Measurements from ENCODE around the gene KCNJ8.

DNA sequence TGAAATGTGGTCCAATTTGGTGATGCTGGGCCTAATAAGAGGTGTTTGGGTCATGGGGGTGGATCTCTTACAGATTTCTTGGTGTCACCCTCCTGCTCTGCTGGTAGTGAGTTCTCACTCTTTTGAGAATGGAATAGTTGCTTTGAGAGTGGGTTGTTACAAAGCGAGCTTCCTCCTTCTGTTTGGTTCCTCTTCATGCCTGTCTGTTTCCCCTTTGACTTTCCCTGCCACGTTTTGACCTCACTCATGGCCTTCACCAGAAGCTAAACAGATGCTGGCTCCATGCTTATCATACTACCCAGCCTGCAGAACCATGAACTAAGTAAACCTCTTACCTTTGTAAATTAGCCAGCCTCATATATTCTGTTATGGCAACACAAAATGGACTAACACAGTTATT lies 59.1 kb downstream of the KCNJ8 start:
- TF ChIP-seq HDAC6 (IDR thresholded peaks at IDR 0.05; ENCODE audit: unreplicated experiment), result no peak
- no peak for TF ChIP-seq EGR1 (IDR thresholded peaks at IDR 0.05; ENCODE audit: borderline replicate concordance in 1 of 2, low read depth in 2 of 2, low read length in 2 of 2)
- TF ChIP-seq TCF12 (IDR thresholded peaks at IDR 0.05; ENCODE audit: low read depth, low read length), result no peak
- TF ChIP-seq, protein P1, sequence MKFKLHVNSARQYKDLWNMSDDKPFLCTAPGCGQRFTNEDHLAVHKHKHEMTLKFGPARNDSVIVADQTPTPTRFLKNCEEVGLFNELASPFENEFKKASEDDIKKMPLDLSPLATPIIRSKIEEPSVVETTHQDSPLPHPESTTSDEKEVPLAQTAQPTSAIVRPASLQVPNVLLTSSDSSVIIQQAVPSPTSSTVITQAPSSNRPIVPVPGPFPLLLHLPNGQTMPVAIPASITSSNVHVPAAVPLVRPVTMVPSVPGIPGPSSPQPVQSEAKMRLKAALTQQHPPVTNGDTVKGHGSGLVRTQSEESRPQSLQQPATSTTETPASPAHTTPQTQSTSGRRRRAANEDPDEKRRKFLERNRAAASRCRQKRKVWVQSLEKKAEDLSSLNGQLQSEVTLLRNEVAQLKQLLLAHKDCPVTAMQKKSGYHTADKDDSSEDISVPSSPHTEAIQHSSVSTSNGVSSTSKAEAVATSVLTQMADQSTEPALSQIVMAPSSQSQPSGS (IDR thresholded peaks at IDR 0.05; ENCODE audit: low read length), result no peak
